SK-N-SH (cell line): ENCODE data around the gene DCBLD1.

ENCODE experiments used
- EP300 ChIP-seq, 2 experiments: IDR thresholded peaks; 2 replicates each; pipeline versions ENCODE4 v1.4.0 to v1.6.1; 2012; ENCODE audit warnings: borderline replicate concordance in 1 of 2, low read depth in 1 of 2, low read length in 1 of 2
- GABPA ChIP-seq: IDR thresholded peaks from 2 replicates; pipeline ENCODE4 v1.4.0; 2012; ENCODE audit warnings: low read depth, mild to moderate bottlenecking
- GATA2 ChIP-seq: sonication (generic); formaldehyde crosslinking; IDR thresholded peaks from 2 replicates; pipeline ENCODE4 v1.5.0; 2020; ENCODE audit warnings: mild to moderate bottlenecking, missing genetic modification reagents
- JUND ChIP-seq: IDR thresholded peaks from 2 replicates; pipeline ENCODE4 v1.4.0; 2012
- POLR2AphosphoS5 ChIP-seq: IDR thresholded peaks from 2 replicates; pipeline ENCODE4 v1.6.1; 2012; ENCODE audit warnings: low read depth, low read length
- TF ChIP-seq, protein P1 (sequence below): fragments of 200-600 bp; sonication (generic); IDR thresholded peaks from 2 replicates; pipeline ENCODE4 v1.6.1; 2017; ENCODE audit warnings: antibody characterized with exemption, mild to moderate bottlenecking, moderate library complexity
- TF ChIP-seq, protein P2 (sequence below): IDR thresholded peaks from 2 replicates; pipeline ENCODE4 v1.4.0; 2012; ENCODE audit warnings: low read depth
- TF ChIP-seq, protein P3 (sequence below): IDR thresholded peaks from 2 replicates; pipeline ENCODE4 v1.4.0; 2012; ENCODE audit warnings: low read depth, borderline replicate concordance

DNA sequence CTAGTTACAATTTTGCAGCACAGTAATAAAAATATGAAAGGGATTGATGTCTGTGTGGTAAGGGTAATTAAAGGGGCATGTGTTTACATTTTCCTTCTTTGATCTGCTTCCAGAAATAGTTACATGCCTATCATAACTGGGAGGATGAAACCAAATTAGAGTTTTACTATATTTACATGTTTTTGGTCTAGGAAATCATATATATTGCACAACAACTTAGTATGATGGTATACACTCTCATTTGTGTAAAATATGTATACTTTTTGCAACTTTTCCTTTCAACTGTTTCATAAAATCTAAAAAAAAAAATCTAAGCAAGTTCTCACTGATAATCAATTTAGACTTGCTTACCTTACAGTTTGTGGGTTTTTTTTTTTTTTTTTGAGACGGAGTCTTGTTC lies 32.2 kb downstream of the DCBLD1 start:
- TF ChIP-seq JUND (no peak), POLR2AphosphoS5 (no peak), GATA2 (CRISPR knock-in tag) (no peak), EP300 (IDR thresholded peaks at IDR 0.05; ENCODE audit: borderline replicate concordance in 1 of 2, low read depth in 1 of 2, low read length in 1 of 2) (no peak), GABPA (no peak)
- TF ChIP-seq, protein P1, sequence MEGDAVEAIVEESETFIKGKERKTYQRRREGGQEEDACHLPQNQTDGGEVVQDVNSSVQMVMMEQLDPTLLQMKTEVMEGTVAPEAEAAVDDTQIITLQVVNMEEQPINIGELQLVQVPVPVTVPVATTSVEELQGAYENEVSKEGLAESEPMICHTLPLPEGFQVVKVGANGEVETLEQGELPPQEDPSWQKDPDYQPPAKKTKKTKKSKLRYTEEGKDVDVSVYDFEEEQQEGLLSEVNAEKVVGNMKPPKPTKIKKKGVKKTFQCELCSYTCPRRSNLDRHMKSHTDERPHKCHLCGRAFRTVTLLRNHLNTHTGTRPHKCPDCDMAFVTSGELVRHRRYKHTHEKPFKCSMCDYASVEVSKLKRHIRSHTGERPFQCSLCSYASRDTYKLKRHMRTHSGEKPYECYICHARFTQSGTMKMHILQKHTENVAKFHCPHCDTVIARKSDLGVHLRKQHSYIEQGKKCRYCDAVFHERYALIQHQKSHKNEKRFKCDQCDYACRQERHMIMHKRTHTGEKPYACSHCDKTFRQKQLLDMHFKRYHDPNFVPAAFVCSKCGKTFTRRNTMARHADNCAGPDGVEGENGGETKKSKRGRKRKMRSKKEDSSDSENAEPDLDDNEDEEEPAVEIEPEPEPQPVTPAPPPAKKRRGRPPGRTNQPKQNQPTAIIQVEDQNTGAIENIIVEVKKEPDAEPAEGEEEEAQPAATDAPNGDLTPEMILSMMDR, result no peak
- TF ChIP-seq, protein P2, sequence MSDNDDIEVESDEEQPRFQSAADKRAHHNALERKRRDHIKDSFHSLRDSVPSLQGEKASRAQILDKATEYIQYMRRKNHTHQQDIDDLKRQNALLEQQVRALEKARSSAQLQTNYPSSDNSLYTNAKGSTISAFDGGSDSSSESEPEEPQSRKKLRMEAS, result no peak
- TF ChIP-seq, protein P3, sequence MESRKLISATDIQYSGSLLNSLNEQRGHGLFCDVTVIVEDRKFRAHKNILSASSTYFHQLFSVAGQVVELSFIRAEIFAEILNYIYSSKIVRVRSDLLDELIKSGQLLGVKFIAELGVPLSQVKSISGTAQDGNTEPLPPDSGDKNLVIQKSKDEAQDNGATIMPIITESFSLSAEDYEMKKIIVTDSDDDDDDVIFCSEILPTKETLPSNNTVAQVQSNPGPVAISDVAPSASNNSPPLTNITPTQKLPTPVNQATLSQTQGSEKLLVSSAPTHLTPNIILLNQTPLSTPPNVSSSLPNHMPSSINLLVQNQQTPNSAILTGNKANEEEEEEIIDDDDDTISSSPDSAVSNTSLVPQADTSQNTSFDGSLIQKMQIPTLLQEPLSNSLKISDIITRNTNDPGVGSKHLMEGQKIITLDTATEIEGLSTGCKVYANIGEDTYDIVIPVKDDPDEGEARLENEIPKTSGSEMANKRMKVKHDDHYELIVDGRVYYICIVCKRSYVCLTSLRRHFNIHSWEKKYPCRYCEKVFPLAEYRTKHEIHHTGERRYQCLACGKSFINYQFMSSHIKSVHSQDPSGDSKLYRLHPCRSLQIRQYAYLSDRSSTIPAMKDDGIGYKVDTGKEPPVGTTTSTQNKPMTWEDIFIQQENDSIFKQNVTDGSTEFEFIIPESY, result no peak
